ENCODE data around the gene ZC3H7A. TPM values are rescaled to one million over a fixed set of nuclear protein-coding genes. Genes with fewer than 3 reads are reported as not detected.
A peak's percentile ranks its signal among the peaks of the same experiment; 100 is the strongest.

Gene ZC3H7A
- total RNA-seq, 1 experiment from 2014 or later: 43.1 TPM

GRCh38 chr16:11729787-11730186, 67.3 kb downstream of the ZC3H7A start:
- no peak overlapping the region for H3K9ac ChIP-seq (ENCODE audit: extremely low read depth, insufficient read length, low read length)
- H3K27ac Mint-ChIP-seq: 0 out of 7 replicates have a peak overlapping the region, but pooled peaks of 1 of the 3 experiments have one; percentile 44
- H3K4me1 Mint-ChIP-seq: no peaks in the 10 kb centered on the region
- no peaks in the 10 kb centered on the region for H3K79me2 ChIP-seq (ENCODE audit: insufficient read depth, low read length)
- H3K4ac ChIP-seq (ENCODE audit: low read depth, low read length): no peak overlapping the region
- H3K23ac ChIP-seq (ENCODE audit: insufficient read length, low read depth, low read length): no peak overlapping the region
- no peaks in the 10 kb centered on the region for H3K9me3 ChIP-seq (ENCODE audit: control insufficient read depth, low read depth, low read length)
- no peak overlapping the region for H3K4me3 Mint-ChIP-seq
- H2AK5ac ChIP-seq (ENCODE audit: insufficient read length, low read length): no peak overlapping the region
- H3K36me3 Mint-ChIP-seq (ENCODE audit: insufficient read depth in 1 of 3, low read depth in 3 of 3): peaks cover 4 to 52% (median 41%) of the 10 kb centered on the region in 3 experiments; a peak in 6 of 7 replicates
- H2BK5ac ChIP-seq (ENCODE audit: insufficient read length, low read length): no peak overlapping the region
- no peak overlapping the region for H3K56ac ChIP-seq (ENCODE audit: insufficient read length, low read depth, low read length)
- no peak overlapping the region for H2BK120ac ChIP-seq (ENCODE audit: low read depth, low read length, poor library complexity, severe bottlenecking)
- no peak overlapping the region for H2BK15ac ChIP-seq (ENCODE audit: low read depth, low read length)
- no peak overlapping the region for H2BK12ac ChIP-seq (ENCODE audit: insufficient read length, low read depth, low read length)
- H3K23me2 ChIP-seq (ENCODE audit: insufficient read length, low read depth, low read length, poor library complexity, severe bottlenecking): no peaks in the 10 kb centered on the region
- H4K20me1 ChIP-seq (ENCODE audit: control insufficient read depth, insufficient read depth, insufficient read length): no peaks in the 10 kb centered on the region
- no peak overlapping the region for H3K18ac ChIP-seq (ENCODE audit: insufficient read length, low read depth, low read length)
- no peaks in the 10 kb centered on the region for H3K27me3 Mint-ChIP-seq (ENCODE audit: low read depth)
- no peak overlapping the region for H3T11ph ChIP-seq (ENCODE audit: low read length)
- no CpG with 5 or more reads among the region's 3 CpGs for WGBS (ENCODE audit: extremely low coverage, insufficient read length, low lambda C conversion rate)
- H2AFZ ChIP-seq (ENCODE audit: low read length): no peak overlapping the region
- H3K79me1 ChIP-seq (ENCODE audit: insufficient read depth, low read depth, low read length, poor library complexity, severe bottlenecking): no peaks in the 10 kb centered on the region
- no peak overlapping the region for H3K14ac ChIP-seq (ENCODE audit: insufficient read depth, low read length)
- no peaks in the 10 kb centered on the region for H3K9me3 Mint-ChIP-seq
- H4K5ac ChIP-seq (ENCODE audit: insufficient read length, low read depth, low read length): no peak overlapping the region
- H3K4me1 ChIP-seq (ENCODE audit: insufficient read depth, low read length): no peaks in the 10 kb centered on the region
- H4K8ac ChIP-seq (replicated peaks; ENCODE audit: insufficient read length, low read depth, low read length): no peak overlapping the region
- TF ChIP-seq CTCF (conservative IDR thresholded peaks at IDR 0.05): no peak
- H3K27me3 ChIP-seq (ENCODE audit: insufficient read depth, low read length): no peaks in the 10 kb centered on the region
- H3K4me2 ChIP-seq (ENCODE audit: insufficient read depth, insufficient read length, low read length): no peak overlapping the region
- H4K91ac ChIP-seq (ENCODE audit: insufficient read length, low read depth, low read length): no peak overlapping the region
- no peak for DNase-seq
- H2BK20ac ChIP-seq (ENCODE audit: low read depth, low read length, poor library complexity, severe bottlenecking): no peak overlapping the region
- H3K27ac ChIP-seq (ENCODE audit: insufficient read length, low read depth, low read length): no peak overlapping the region
